ENCODE data around the gene STK11IP.
"Not testable (repeated sequence)": the region's sequence is repeated elsewhere in the genome, so short reads cannot be mapped to it uniquely, and the experiment has no call there.

STK11IP gene

GRCh38 chr2:219634951-219635751 lies 37.5 kb downstream of the STK11IP start:
- DNase-seq: no peak

GRCh38 chr2:219636144-219636915 lies 38.7 kb downstream of the STK11IP start:
- DNase-seq: no peak

DNA sequence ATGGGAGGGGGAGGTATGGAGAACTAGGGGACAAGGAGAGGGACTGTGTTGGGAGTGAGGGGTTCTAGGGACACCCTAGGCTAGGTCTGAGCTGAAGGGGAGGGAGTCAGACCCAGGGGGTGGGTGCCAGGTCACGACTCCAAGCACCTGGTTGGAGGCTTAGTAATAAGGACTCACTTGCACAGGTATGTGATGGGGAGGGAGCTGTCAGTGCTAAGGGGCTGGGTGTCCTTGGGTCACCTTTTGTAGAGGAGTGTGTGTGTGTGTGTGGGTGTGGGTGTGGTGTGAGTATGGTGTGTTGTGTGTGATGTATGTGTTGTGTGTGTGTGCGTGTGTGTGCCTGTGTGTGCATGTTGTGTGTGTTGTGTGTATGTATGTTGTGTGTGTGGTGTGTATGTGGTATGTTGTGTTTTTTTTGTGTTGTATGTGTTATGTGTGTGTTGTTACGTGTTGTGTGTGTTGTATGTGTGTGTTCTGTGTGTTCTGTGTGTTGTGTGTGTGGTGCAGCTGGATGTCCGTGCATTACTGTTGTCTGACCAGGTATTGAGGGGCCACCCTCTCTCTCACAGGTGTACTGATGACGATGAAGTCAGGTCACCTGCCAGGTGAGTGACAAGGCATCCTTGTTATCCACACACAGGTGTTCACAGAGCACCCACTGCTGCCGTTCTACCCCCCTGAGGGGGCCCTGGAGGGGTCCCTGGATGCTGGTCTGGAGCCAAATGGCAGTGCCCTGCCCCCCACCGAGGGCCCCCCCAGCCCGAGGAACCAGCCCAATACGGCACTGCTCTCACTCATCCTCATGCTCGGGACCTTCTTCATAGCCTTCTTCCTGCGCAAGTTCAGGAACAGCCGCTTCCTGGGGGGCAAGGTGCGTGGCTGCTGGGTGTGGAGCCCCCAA lies 39.5 kb downstream of the STK11IP start:
- no peak for DNase-seq

- DNase-seq: no peak
Measured at GRCh38 chr2:219637842-219638185, 40.2 kb downstream of the STK11IP start.

- DNase-seq: no peak
Measured at GRCh38 chr2:219638217-219638947, 40.7 kb downstream of the STK11IP start.

DNA sequence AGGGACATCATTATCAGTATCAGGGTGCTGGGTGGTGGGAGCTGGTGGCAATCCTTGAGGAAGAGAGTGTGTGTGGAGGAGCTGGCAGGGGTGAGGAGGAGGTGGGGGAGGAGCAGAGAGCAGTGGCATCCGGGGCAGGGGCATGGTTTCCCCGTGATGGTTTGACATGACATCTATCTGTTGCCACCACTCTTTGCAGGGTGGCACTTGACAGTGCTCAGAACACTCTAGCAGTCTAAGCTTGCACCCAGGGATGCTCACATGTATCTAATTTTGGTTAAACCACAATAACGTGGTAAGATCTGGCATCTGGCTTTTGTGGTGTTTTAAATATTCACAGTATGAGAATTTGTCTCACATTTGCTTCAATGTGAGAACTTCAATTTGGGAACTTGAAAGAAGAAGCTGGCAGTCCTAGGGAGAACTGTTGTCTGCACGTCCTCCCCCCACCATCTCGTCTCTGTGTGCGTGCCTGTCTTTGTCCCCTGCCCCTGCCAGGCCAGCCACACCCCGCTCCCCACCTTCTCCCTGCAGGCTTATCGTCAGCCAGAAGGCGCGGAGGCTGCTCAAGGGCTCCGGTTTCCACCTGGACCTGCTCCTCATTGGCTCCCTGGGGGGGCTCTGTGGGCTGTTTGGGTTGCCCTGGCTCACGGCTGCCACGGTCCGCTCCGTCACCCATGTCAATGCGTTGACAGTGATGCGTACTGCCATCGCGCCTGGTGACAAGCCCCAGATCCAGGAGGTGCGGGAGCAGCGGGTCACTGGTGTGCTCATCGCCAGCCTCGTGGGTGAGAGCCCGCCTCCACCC lies 41.5 kb downstream of the STK11IP start:
- DNase-seq: no peak

GRCh38 chr2:219641390-219642068 lies 43.9 kb downstream of the STK11IP start:
- DNase-seq: no peak

DNA sequence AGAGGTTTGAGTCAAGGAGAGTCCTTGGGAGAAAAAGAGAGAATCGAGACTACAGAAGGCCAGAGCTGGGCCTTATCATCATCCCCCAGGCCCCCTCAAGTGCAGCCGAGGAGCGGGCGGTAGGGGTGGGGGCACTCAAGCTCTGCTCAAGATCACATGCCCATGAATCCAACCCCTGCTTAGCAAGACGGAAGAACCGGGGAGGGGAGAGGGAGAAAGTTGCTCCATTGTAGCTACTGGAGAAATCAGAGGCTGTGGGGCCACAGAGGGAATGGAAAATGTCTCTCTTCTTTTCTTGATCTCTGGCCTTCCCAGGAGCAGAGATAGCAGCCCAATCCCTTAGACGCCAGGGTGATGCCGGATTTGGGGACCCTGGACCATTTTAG lies 44.4 kb downstream of the STK11IP start:
- DNase-seq: no peak

DNA sequence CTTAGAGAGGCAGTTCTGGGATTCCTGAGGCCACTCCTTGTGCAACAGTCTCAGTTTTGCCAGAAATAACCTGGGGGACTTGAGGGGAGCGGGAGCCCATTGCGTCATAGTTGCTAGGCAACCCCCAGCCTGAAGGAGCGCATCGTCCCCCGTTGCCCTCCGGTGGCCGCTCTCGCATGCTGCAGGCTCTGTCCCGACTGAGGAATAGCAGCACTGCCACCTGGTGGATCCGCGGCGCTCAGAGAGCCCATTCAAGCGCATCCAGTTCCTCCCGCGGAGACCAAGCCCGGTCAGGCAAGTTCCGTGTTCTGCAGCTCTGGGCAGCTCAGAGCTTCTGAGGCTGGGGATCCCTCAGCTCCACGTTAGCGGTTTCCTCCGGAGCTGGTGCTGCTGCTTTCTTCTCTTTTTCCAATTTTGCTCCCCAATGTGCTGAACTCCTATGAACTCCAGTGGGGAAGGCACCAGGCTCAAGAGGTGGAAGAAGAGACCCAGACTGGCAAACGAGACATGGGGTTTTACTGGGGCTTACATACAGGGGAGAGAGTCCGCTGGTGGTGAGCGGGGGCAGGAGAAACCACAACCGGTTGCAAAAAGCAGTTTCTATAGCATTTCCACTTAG lies 44.9 kb downstream of the STK11IP start:
- peak; percentile 97 for DNase-seq

DNA sequence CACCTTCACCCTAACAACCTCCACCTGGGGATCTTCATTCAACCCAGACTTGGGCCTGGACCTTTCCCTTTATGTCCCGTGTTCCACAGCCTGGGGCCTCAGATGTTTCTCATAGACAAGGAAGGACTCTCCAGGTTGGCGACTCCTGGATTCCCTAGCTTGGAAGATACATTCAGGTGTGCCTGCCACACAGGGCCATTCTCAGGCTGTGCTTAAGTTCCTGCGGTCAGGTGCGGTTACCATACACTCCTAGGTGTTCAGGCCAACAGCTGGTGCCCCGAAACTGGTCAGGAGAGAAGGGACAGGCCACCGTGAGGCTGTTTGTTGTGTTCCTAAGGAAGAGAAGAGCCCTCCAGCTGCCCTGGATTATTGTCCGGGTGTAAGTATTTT lies 45.4 kb downstream of the STK11IP start:
- DNase-seq: no peak

- DNase-seq: no peak
Measured at GRCh38 chr2:219643788-219644398, 46.2 kb downstream of the STK11IP start.

- DNase-seq: no peak
Measured at GRCh38 chr2:219644801-219645480, 47.3 kb downstream of the STK11IP start.

DNA sequence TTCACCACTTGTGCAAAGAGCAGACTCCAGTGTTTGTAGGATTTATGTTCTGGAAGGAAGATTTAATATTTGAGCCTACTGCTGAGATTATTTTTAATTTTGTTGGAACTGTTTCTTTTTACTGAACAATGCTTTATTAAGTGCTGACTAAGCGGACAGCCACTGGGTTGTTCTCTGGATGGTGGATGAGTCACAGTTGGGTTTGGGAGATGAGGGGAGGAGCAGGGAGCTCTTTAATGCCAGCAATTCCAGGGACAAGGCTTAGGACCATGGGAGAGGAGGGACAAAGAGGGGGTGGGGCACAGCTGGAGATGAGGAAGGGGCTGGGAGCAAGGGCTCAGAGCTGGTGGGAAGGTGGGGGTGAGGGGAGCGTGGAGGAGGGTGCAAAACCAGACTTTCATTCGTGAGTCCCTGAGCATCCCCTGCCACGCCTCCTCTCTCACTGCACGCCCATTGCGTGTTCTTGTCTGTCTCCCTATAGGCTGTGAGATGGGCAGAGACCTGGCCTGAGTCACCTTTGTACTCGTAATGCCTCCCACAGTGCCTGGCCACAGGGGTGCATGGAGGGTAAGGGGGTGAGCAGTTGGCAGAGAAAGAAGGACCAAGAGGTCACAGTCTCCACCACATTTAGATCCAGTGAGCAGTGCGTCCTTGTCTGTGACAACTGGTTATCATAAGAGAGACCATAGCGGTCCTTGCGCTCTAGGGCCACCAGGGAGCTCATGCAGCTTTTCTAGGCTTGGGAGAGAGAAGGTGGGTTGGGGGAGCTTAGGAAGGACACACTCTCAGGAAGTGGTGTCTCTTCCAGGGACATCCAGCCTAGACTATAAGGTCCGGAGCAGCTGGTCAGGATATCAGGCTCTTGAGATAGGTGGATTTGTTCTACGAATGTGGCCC lies 48.2 kb downstream of the STK11IP start:
- DNase-seq: no peak

DNA sequence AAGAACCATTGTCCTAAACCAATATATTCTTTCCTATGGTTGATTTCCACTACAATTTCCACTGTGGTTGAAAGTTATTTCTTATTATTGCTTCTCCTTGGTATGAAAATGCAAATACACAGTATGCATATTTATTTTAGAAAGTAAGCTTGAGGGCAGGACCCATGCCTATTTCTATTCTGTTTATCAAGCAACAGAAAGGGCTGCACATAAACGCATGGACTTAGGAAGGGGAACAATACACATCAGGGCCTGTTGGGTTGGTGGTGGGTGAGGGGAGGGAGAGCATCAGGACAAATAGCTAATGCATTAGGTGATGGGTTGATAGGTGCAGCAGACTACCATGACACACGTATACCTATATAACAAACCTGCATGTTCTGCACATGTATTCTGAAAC lies 50.5 kb downstream of the STK11IP start:
- DNase-seq: no peak

DNA sequence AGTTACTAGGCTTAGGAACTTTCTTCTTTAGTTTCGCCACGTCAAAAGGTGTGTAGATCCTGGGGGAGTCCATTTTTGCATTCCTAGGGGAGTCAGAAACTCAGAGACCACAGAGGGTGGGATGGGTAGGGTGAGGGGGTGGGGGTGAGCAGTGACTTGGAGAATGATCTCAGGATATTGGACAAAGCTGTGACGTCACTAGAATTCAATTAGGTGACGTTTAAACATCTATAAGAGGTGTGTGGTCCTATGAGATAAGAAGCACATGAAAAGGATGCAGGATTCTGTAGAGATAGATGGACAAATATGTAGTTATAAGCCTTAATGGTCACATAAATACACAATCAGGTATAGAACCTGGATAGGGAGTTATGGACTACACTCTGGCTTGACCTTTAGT lies 51.3 kb downstream of the STK11IP start:
- DNase-seq: no peak

DNA sequence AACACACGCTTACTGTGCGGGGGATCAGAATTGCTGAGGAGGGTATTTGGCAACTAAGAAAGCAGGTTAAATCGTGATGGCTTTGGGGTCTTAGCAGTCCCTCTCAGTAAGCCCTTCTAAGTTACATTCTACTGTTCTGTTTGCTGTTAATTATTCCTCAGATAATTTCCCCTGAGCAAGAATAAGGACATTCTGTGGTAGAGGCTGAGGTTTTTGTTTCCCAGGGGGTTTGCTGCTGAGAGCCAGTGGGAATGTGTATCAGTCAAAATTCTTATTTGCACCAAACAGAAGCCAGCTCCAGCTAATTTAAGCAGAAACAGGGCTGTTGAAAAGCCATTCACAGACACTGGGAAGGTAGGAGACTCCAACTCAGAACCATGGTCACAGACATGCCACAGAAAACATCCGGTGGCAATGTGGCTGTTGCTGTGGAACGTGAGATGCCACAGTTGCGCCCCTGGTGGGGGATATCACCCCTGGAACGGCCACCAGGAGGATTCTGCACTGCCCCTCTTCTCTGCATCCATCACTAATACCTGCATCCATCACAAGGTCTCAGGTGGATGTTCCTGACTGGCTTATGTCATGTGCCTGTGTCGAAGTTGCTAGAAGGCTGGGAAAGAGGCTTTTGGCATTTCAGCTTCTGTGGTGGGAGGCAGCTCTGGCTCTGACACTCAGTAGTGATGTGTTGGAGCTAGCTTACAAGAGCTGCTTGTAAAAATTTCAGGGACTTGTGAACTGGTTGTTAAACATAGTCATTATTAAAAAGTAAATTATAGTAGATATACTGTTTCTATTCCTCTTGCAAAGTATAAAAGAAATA lies 53.0 kb downstream of the STK11IP start:
- DNase-seq: no peak

- DNase-seq: not testable (repeated sequence)
Measured at GRCh38 chr2:219651656-219652055, 54.0 kb downstream of the STK11IP start.

GRCh38 chr2:219656526-219656925 lies 58.9 kb downstream of the STK11IP start:
- DNase-seq: no peak

Measured in femur (tissue), 1 donor.